Measurements from ENCODE around the gene VPS36.
A peak's percentile ranks its signal among the peaks of the same experiment; 100 is the strongest.
"Not testable (repeated sequence)": the region's sequence is repeated elsewhere in the genome, so short reads cannot be mapped to it uniquely, and the experiment has no call there.

VPS36 gene

DNA sequence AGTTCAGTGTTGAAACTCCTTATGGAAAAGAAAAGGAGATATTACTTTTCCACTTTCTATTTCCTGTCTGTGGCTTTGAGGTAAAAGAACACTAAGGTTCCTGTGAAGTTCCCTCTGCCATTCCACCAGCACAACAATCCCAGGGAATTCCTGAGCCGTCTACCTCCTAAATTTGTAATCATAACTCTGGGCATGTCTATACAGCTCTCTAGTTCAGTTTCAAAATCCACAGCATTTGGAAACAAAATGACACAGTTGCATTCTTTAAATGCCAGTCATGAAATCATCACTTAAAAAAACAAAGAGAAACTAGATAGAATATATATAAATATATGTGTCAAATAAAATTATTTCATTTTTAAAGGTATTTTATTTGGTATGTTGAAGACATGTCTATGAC is 35.5 kb downstream of the VPS36 start:
- no peak for DNase-seq (ENCODE audit: extremely low spot score)
- ChIA-PET CTCF (no interaction called here), POLR2A (no interaction called here)
- TF ChIP-seq NFRKB (IDR thresholded peaks at IDR 0.05) (no peak), HDGF (IDR thresholded peaks at IDR 0.05; ENCODE audit: borderline replicate concordance) (no peak), BHLHE40 (IDR thresholded peaks at IDR 0.05; ENCODE audit: borderline replicate concordance) (no peak), L3MBTL2 (conservative IDR thresholded peaks at IDR 0.05) (no peak)

DNA sequence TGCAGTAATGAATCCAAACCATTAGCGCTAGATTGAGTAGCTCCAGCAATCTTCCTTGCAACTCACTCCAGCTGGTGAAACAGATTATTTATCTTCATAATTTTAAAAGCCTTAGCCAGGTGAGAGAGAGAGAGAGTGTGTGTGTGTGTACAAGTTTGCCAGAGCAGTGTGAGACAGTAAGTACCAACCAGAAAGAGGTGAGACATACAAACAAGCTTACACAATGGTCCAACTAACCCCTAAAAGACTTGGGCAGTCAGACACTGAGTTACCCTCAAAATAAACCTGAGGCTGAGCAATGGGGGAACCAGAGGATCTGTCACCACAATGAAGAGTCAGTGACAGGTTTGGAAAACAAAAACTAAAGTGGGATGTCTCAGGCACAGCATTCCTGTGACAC is 36.4 kb downstream of the VPS36 start:
- TF ChIP-seq L3MBTL2 (conservative IDR thresholded peaks at IDR 0.05) (no peak), ARNT (IDR thresholded peaks at IDR 0.05) (no peak), CTBP1 (IDR thresholded peaks at IDR 0.05; ENCODE audit: borderline replicate concordance) (no peak), TARDBP (IDR thresholded peaks at IDR 0.05) (no peak), ZNF384 (IDR thresholded peaks at IDR 0.05) (no peak), HDGF (IDR thresholded peaks at IDR 0.05; ENCODE audit: borderline replicate concordance) (no peak), SP1 (IDR thresholded peaks at IDR 0.05) (no peak), FOXM1 (IDR thresholded peaks at IDR 0.05; ENCODE audit: borderline replicate concordance) (no peak), FOXA1 (IDR thresholded peaks at IDR 0.05) (no peak), ELF4 (IDR thresholded peaks at IDR 0.05) (no peak), LEF1 (IDR thresholded peaks at IDR 0.05; ENCODE audit: borderline replicate concordance) (no peak), BHLHE40 (IDR thresholded peaks at IDR 0.05; ENCODE audit: borderline replicate concordance) (no peak)
- CTCF ChIA-PET, result interaction anchor here (0.5 kb wide), 1 partner anchor 8 kb away, joined by 3 read pairs; no protein-coding TSS in a partner anchor
- POLR2A ChIA-PET, result no interaction called here
- no peak for DNase-seq (ENCODE audit: extremely low spot score)

DNA sequence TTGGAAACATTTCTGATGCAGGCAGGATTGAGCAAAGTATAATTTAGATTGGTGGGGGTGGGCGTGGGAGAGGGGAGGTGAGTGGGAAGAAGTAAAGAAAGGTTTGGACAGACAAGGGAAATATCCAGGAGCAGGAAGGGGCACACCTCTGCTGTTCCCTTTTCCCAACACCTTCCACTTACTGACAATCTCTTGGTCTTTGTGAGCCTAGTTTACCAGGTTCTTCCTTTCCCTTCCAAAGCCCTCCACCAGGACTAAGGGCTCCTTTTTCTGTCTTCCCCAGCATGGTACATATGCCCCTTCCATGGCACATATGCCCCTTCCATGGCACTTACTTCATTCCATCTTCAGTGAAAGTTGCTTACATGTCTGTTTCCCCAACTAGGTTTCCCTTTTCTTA is 38.3 kb downstream of the VPS36 start:
- TF ChIP-seq LEF1 (IDR thresholded peaks at IDR 0.05; ENCODE audit: borderline replicate concordance) (no peak), ARNT (IDR thresholded peaks at IDR 0.05) (no peak)
- POLR2A ChIA-PET, result no interaction called here
- no peak for DNase-seq (ENCODE audit: extremely low spot score)
- CTCF ChIA-PET, result no interaction called here

DNA sequence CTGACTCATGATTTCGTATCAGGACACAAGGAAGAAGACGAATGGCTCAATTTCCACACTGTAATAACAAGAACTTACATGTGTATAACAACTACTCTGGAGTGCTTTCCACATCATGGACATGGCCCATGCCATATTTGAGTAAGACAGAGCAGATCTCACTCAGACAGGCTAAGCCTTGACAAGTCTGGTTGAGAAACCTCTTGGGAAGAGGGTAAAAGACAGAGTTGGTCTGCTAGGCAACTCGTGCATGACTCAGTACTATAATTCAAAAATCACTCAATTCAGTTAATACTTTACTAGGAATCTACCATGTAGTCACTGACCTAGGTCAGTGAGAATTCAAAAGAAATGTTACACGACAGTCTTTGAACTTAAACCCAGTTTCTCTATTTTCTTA is 38.8 kb downstream of the VPS36 start:
- POLR2A ChIA-PET, result no interaction called here
- CTCF ChIA-PET, result no interaction called here
- TF ChIP-seq TARDBP (IDR thresholded peaks at IDR 0.05) (no peak), NFRKB (IDR thresholded peaks at IDR 0.05) (no peak), SP1 (IDR thresholded peaks at IDR 0.05) (no peak), FOXA1 (IDR thresholded peaks at IDR 0.05) (no peak), ARNT (IDR thresholded peaks at IDR 0.05) (no peak), BHLHE40 (IDR thresholded peaks at IDR 0.05; ENCODE audit: borderline replicate concordance) (no peak)
- no peak for DNase-seq (ENCODE audit: extremely low spot score)

DNA sequence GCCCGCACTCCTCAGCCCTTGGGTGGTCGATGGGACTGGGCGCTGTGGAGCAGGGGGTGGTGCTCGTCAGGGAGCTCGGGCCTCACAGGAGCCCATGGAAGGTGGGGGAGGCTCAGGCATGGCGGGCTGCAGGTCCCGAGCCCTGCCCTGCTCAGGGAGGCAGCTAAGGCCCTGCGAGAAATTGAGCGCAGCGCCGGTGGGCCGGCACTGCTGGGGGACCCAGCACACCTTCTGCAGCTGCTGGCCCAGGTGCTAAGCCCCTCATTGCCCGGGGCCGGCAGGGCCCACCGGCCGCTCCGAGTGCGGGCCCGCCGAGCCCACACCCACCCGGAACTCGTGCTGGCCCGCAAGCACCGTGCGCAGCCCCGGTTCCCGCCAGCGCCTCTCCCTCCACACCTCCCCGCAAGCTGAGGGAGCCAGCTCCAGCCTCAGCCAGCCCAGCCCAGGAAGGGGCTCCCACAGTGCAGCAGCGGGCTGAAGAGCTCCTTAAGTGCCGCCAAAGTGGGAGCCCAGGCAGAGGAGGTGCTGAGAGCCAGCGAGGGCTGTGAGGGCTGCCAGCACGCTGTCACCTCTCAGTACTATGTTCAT is 42.3 kb downstream of the VPS36 start:
- DNase-seq (ENCODE audit: extremely low spot score); POLR2A ChIA-PET: not testable (repeated sequence)
- CTCF ChIA-PET, result interaction anchor here (1.4 kb wide), 1 partner anchor 42 kb away, joined by 5 read pairs; the partner anchor contains the start of gene VPS36

DNA sequence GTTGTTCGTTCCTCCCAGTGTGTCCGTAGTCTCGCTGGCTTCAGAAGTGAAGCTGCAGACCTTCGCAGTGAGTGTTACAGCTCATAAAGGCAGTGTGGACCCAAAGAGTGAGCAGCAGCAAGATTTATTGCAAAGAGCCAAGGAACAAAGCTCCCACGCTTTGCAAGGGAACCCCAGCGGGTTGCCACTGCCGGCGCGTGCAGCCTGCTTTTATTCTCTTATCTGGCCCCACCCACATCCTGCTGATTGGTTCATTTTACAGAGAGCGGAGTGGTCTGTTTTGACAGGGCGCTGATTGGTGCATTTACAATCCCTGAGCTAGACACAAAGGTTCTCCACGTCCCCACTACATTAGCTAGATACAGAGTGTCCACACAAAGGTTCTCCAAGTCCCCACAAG is 43.0 kb downstream of the VPS36 start:
- CTCF ChIA-PET, result interaction anchor here (1.4 kb wide), 1 partner anchor 43 kb away, joined by 5 read pairs; the partner anchor contains the start of gene VPS36
- POLR2A ChIA-PET; DNase-seq (ENCODE audit: extremely low spot score): not testable (repeated sequence)

DNA sequence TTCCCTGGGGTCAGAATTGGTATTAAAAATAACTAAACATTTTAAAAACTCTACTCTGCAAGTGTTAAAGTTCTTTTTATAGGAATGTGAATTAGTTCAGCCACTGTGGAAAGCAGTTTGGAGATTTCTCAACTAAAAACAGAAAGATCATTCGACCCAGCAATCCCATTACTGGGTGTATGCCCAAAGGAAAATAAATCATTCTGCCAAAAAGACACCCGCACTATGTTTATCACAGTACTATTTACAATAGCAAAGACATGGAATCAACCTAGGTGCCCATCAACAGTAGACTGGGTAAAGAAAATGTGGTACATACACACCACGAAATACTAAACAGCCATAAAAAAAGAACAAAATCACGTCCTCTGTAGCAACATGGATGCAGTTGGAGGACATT is 43.8 kb downstream of the VPS36 start:
- no peak for DNase-seq (ENCODE audit: extremely low spot score)
- CTCF ChIA-PET, result no interaction called here
- TF ChIP-seq LEF1 (IDR thresholded peaks at IDR 0.05; ENCODE audit: borderline replicate concordance) (no peak), HDGF (IDR thresholded peaks at IDR 0.05; ENCODE audit: borderline replicate concordance) (no peak), ZNF384 (IDR thresholded peaks at IDR 0.05) (no peak), NFRKB (IDR thresholded peaks at IDR 0.05) (no peak), TARDBP (IDR thresholded peaks at IDR 0.05) (no peak), FOXK2 (IDR thresholded peaks at IDR 0.05) (no peak), SUZ12 (IDR thresholded peaks at IDR 0.05) (no peak), SP1 (IDR thresholded peaks at IDR 0.05) (no peak), CTBP1 (IDR thresholded peaks at IDR 0.05; ENCODE audit: borderline replicate concordance) (no peak), FOXA1 (IDR thresholded peaks at IDR 0.05) (no peak), ARNT (IDR thresholded peaks at IDR 0.05) (no peak), BHLHE40 (IDR thresholded peaks at IDR 0.05; ENCODE audit: borderline replicate concordance) (no peak), FOXM1 (IDR thresholded peaks at IDR 0.05; ENCODE audit: borderline replicate concordance) (no peak), L3MBTL2 (conservative IDR thresholded peaks at IDR 0.05) (no peak), ELF4 (IDR thresholded peaks at IDR 0.05) (no peak)
- TF ChIP-seq, protein P1, sequence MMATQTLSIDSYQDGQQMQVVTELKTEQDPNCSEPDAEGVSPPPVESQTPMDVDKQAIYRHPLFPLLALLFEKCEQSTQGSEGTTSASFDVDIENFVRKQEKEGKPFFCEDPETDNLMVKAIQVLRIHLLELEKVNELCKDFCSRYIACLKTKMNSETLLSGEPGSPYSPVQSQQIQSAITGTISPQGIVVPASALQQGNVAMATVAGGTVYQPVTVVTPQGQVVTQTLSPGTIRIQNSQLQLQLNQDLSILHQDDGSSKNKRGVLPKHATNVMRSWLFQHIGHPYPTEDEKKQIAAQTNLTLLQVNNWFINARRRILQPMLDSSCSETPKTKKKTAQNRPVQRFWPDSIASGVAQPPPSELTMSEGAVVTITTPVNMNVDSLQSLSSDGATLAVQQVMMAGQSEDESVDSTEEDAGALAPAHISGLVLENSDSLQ (IDR thresholded peaks at IDR 0.05), result no peak
- POLR2A ChIA-PET, result no interaction called here

DNA sequence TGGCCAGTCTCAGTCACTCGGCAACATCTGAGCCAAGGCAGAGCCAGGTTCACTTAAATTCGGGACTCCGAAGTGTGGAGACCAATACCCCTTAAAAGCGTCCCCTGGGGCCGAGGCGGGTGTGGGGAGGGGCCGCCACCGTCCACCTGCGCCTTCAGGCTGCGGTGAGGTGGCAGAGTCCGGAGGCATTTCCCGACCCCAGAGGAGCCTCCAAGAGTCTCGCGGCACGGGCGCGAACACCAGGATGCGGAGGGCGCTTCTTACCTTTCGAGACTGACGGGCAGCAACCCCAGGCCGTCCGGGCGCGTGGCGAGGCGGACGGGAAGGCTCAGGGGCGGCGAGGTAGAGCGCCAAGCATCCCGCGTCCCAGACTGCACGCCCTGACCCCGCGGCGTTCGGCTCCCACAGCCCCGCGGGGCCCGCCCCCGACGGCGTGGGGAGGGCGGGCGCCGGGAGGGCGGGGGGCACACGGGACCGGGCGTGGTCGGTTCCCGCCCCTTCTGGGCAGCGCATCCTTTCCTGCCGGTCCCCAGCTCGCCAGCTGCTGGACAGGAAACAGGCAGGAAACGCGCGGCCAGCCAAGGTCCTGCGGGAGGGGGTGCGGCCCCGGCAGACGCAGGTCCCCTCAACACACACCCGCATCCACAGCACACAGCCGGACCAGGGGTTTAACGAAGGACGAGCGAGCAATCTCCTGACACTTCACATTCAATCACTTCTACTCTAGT is 44.5 kb downstream of the VPS36 start, which contains the start of gene THSD1:
Gene THSD1 (minus strand): TSS at position 406 of the 728 bp plus-strand sequence. CDS start 3,572 bp downstream, outside the sequence.
- CTCF ChIA-PET, result interaction anchor here (1.0 to 1.9 kb wide), 2 partner anchors 44 to 62 kb away, joined by 4 to 11 read pairs; partner anchors contain the start of gene VPS36

More for the DNA sequence above, 44.5 kb downstream of the VPS36 start, which contains the start of gene THSD1:
- POLR2A ChIA-PET, result no interaction called here
- peak; percentile 46 for DNase-seq (ENCODE audit: extremely low spot score)
- peak; percentile 29; the same call in 1 of the 2 replicates for TF ChIP-seq L3MBTL2 (conservative IDR thresholded peaks at IDR 0.05)
- TF ChIP-seq, protein P1 (IDR thresholded peaks at IDR 0.05), result no peak
- no peak for TF ChIP-seq NFRKB (IDR thresholded peaks at IDR 0.05)
- TF ChIP-seq SUZ12 (IDR thresholded peaks at IDR 0.05), result no peak
- no peak for TF ChIP-seq FOXM1 (IDR thresholded peaks at IDR 0.05; ENCODE audit: borderline replicate concordance)
- TF ChIP-seq CTBP1 (IDR thresholded peaks at IDR 0.05; ENCODE audit: borderline replicate concordance), result no peak
